ENCODE measurements around the gene CPA2.

CPA2 gene

DNA sequence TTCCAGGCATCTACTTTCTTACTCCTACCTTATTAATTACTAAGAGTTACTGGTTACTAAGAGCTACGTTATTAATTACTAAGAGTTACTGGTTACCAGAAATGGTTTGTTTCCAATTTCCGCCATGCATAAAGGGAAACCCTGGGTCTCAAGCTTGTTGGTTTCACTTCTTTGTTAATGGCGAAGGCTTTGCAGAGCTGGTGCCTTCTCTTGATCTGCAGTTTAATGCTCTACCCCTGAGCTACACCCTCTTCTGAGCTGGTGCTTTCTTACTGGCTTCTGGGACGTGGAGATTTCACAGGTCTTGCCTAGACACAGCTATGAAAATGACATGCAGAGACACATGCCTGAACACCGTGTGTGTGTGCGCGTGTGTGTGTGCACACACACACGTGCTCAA, 26.9 kb downstream of the CPA2 start:
- Histone ChIP-seq H3K36me3 (ENCODE audit: insufficient read depth, low read length) (no peaks in the 10 kb centered on the region), H3K9me3 (ENCODE audit: low read depth, low read length) (no peaks in the 10 kb centered on the region), H3K27ac (no peak overlapping the region), H3K4me3 (no peak overlapping the region), H3K9ac (ENCODE audit: insufficient read length) (no peak overlapping the region)
- DNase-seq (ENCODE audit: low read depth, low spot score): no peak
- TF ChIP-seq EZH2 (IDR thresholded peaks at IDR 0.05): no peak
- no peak for TF ChIP-seq POLR2AphosphoS5 (IDR thresholded peaks at IDR 0.05; ENCODE audit: borderline replicate concordance, low read depth, low read length)
- no peak for TF ChIP-seq FOXP2 (optimal IDR thresholded peaks at IDR 0.05; ENCODE audit: control extremely low read depth, extremely low read length, insufficient read depth)

DNA sequence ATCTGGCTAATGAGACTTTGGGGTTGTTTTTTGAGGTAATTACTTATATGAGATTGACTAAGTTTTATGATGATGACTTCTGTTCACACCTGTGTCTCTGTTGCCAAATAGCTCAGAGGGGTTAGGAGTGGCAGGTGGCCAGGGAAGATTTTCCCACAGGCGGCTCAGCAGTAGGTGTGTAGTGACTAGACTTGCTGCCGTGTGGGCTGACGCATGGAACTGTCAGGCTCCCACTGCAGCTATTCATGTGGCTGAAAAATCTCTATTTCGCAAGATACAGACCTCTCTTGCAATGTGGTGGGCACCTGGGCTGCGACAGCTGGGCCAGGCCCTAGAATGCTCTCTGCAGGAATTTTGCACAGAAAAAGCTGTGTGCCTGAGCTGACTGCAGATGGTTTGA, 27.7 kb downstream of the CPA2 start:
- Histone ChIP-seq H3K27ac (no peak overlapping the region), H3K9me3 (ENCODE audit: low read depth, low read length) (no peaks in the 10 kb centered on the region), H3K9ac (ENCODE audit: insufficient read length) (no peak overlapping the region), H3K36me3 (ENCODE audit: insufficient read depth, low read length) (no peaks in the 10 kb centered on the region), H3K4me3 (no peak overlapping the region)
- DNase-seq (ENCODE audit: low read depth, low spot score): no peak
- TF ChIP-seq FOXP2 (optimal IDR thresholded peaks at IDR 0.05; ENCODE audit: control extremely low read depth, extremely low read length, insufficient read depth) (no peak), EZH2 (IDR thresholded peaks at IDR 0.05) (no peak), POLR2AphosphoS5 (IDR thresholded peaks at IDR 0.05; ENCODE audit: borderline replicate concordance, low read depth, low read length) (no peak)

DNA sequence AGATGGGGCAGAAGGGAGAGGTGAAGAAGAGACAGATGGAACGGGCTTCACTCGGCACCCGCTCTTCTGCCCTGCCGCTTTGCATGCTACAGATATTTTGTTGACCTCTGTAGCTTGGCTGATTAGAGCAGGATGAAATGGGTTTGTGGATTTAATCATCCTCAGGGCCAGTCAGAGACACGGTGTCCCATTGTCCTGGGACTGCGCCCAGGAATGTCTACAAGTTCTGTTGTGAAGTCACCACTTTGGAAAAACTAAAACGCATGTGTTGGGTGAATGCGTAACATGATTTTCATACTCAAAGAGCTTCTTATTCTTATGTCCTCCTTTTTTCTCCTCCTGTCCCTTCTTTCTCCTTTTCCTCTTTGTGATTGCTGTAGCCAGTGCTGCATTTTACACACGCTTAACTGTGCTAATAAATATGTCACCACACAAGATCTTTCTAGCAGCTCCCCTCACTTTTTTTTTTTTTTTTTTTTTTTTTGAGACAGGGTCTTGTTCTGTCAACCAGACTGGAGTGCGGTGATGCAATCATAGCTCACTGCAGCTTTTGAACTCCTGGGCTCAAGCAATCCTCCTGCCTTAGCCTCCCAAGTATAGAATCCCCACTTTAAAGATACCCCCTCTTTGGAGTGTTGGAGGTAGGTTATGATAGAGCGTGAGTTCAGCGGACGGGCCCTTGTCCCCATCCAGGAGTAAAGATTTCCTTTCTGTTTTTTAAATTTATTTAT, 29.7 kb downstream of the CPA2 start:
- TF ChIP-seq POLR2AphosphoS5 (IDR thresholded peaks at IDR 0.05; ENCODE audit: borderline replicate concordance, low read depth, low read length) (no peak), FOXP2 (optimal IDR thresholded peaks at IDR 0.05; ENCODE audit: control extremely low read depth, extremely low read length, insufficient read depth) (no peak), EZH2 (IDR thresholded peaks at IDR 0.05) (no peak)
- DNase-seq (ENCODE audit: low read depth, low spot score): no peak
- Histone ChIP-seq H3K36me3 (ENCODE audit: insufficient read depth, low read length) (no peaks in the 10 kb centered on the region), H3K9ac (ENCODE audit: insufficient read length) (no peak overlapping the region), H3K9me3 (ENCODE audit: low read depth, low read length) (no peaks in the 10 kb centered on the region), H3K4me3 (no peak overlapping the region), H3K27ac (no peak overlapping the region)

DNA sequence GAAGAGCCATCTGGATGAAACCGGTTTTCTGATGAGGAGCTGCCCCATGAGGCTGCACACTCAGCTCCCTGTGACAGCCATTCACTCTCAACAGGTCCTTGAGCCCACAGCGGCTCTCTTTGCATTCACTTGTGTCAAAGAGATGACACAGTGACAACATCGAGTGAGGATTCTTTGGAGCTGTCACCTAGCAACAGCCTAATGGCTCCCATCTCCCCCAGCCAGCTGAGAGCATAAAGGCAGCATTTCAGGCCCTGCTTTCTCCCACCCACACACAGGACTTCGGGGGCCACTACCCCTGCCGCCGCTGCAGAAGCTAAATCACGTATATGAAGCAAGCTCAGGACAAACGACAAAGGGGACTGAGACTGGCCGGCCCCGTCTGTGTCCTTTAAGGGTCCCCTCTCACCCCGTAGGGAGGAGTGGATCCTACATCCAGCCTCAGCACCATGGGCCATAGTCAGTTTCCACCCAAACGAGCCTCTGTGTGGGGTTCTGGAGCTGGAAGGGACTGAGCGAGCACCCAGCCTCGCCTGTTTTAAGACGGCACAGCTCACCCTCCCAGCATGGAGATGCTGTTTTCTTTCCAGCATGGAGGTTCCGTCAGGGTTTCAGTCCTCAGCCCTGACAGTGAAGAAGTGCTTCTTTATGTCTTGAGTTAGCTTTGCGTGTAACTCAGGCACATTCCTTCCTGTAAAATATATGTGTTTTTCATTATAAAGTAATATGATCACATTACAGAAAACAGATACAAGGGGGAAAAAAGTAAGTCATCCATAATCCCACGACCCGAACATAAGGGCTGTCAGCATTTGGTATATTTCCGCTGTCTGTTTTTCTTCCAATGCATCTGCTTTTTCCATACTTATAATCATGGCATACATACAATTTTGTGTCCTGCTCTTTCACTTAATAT, 31.2 kb downstream of the CPA2 start:
- Histone ChIP-seq H3K36me3 (ENCODE audit: insufficient read depth, low read length) (no peaks in the 10 kb centered on the region), H3K9me3 (ENCODE audit: low read depth, low read length) (no peaks in the 10 kb centered on the region), H3K4me3 (no peak overlapping the region), H3K9ac (ENCODE audit: insufficient read length) (no peak overlapping the region), H3K27ac (no peak overlapping the region)
- no peak for DNase-seq (ENCODE audit: low read depth, low spot score)
- TF ChIP-seq FOXP2 (optimal IDR thresholded peaks at IDR 0.05; ENCODE audit: control extremely low read depth, extremely low read length, insufficient read depth) (no peak), POLR2AphosphoS5 (IDR thresholded peaks at IDR 0.05; ENCODE audit: borderline replicate concordance, low read depth, low read length) (no peak), EZH2 (IDR thresholded peaks at IDR 0.05) (no peak)

DNA sequence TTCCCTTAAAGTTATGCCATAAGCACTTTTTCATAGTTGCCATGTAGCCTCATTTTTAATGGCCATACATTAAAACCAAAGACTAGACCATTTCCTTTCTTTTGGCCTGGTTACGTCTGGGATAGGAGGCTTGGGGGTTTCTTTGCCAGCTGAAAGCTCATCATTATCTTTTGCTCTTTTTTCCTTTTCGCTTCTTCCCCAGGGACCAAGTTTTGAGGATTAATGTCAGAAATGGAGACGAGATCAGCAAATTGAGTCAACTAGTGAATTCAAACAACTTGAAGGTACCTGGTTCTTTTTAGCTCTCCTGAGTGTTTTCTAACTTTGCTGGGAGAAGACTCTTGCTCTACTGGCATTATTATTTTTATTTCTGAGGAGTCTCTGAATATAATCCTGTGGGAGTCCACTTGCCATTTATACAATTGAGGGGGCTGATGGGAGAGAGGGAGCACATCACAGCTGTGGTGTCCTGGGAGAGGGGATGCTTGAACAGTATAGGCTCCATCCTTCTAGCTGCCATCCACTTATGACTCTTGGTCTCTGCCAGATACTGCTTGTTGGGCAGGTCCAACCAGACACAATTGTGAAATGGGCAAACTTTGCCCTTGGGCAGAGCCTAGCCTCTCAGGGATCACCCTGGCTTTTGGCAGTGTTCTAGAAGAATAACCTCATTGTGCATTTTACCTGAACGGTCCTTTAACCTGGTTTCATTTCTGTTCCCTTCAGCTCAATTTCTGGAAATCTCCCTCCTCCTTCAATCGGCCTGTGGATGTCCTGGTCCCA, 32.1 kb downstream of the CPA2 start:
- Histone ChIP-seq H3K4me3 (no peak overlapping the region), H3K36me3 (ENCODE audit: insufficient read depth, low read length) (no peaks in the 10 kb centered on the region), H3K9ac (ENCODE audit: insufficient read length) (no peak overlapping the region), H3K27ac (no peak overlapping the region), H3K9me3 (ENCODE audit: low read depth, low read length) (no peaks in the 10 kb centered on the region)
- no peak for DNase-seq (ENCODE audit: low read depth, low spot score)
- TF ChIP-seq POLR2AphosphoS5 (IDR thresholded peaks at IDR 0.05; ENCODE audit: borderline replicate concordance, low read depth, low read length): no peak
- TF ChIP-seq FOXP2 (optimal IDR thresholded peaks at IDR 0.05; ENCODE audit: control extremely low read depth, extremely low read length, insufficient read depth): no peak
- TF ChIP-seq EZH2 (IDR thresholded peaks at IDR 0.05): no peak

DNA sequence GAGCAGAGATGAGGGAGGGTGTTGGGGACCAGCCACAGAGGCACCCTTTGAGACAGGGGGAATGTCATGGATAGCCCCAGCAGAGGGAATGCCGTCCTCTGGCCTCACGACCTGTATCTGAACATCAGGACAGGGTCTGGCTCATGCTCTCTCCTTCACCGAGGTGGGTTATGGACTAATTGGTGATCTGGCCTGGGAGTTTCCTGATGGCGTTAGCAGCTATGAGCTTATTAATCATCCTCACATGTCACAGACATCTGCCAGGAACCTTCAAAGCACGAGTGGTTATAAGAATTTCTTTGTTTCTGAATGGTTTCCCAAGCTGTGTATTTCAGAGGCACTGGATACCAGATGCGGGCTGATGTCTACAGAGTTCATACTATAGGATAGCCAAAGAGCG, 33.2 kb downstream of the CPA2 start:
- TF ChIP-seq EZH2 (IDR thresholded peaks at IDR 0.05) (no peak), FOXP2 (optimal IDR thresholded peaks at IDR 0.05; ENCODE audit: control extremely low read depth, extremely low read length, insufficient read depth) (no peak), POLR2AphosphoS5 (IDR thresholded peaks at IDR 0.05; ENCODE audit: borderline replicate concordance, low read depth, low read length) (no peak)
- DNase-seq (ENCODE audit: low read depth, low spot score): no peak
- Histone ChIP-seq H3K9me3 (ENCODE audit: low read depth, low read length) (no peaks in the 10 kb centered on the region), H3K36me3 (ENCODE audit: insufficient read depth, low read length) (no peaks in the 10 kb centered on the region), H3K4me3 (no peak overlapping the region), H3K27ac (no peak overlapping the region), H3K9ac (ENCODE audit: insufficient read length) (no peak overlapping the region)

DNA sequence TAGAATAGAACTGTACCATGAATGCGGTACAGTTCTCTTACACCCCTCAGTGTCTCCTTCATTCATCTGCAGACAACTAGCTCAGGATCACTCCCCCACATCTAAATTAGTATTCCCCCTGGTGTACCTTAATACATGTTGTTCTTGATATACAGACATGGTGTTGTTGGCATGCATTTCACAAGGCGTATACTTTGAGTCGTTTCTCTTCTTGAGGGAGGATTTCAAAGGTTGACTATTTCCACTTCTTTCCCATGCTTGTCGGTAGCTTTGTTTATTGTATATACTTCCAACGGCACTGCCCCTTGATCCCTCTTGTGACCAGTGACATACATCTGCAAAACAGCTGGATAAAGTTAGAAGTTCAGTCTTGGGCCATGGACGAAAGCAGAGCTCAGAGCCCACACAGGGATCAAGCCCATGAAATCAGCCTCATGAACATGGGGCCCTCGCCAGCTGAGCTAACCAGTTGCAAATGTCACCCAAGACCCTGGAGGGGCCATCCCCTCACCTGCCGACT, 34.9 kb downstream of the CPA2 start:
- Histone ChIP-seq H3K9me3 (ENCODE audit: low read depth, low read length) (no peaks in the 10 kb centered on the region), H3K9ac (ENCODE audit: insufficient read length) (no peak overlapping the region), H3K27ac (no peak overlapping the region), H3K36me3 (ENCODE audit: insufficient read depth, low read length) (no peaks in the 10 kb centered on the region), H3K4me3 (no peak overlapping the region)
- no peak for DNase-seq (ENCODE audit: low read depth, low spot score)
- TF ChIP-seq FOXP2 (optimal IDR thresholded peaks at IDR 0.05; ENCODE audit: control extremely low read depth, extremely low read length, insufficient read depth): no peak
- no peak for TF ChIP-seq POLR2AphosphoS5 (IDR thresholded peaks at IDR 0.05; ENCODE audit: borderline replicate concordance, low read depth, low read length)
- no peak for TF ChIP-seq EZH2 (IDR thresholded peaks at IDR 0.05)

DNA sequence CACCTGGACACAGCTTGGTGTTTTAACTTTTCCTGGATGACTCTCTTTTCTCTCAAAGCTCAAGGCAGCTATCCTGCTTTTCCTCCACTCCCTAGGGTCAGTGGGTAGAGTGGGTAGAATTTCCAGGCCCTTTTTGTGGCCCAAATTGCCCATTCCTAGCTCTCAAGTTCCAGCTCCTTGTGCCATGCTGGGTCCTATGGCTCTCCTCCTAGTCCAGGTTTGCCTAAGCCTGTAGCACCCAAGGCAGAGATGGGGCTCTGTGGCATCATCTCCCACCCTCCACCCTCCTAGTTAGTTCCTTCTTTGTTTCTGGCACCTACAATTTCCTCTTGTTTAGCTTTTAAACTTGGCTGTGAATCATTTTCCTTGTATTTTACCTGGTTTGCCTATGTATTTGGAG, 36.0 kb downstream of the CPA2 start:
- TF ChIP-seq EZH2 (IDR thresholded peaks at IDR 0.05): no peak
- TF ChIP-seq FOXP2 (optimal IDR thresholded peaks at IDR 0.05; ENCODE audit: control extremely low read depth, extremely low read length, insufficient read depth): no peak
- TF ChIP-seq POLR2AphosphoS5 (IDR thresholded peaks at IDR 0.05; ENCODE audit: borderline replicate concordance, low read depth, low read length): no peak
- DNase-seq (ENCODE audit: low read depth, low spot score): no peak
- Histone ChIP-seq H3K36me3 (ENCODE audit: insufficient read depth, low read length) (no peaks in the 10 kb centered on the region), H3K27ac (no peak overlapping the region), H3K9me3 (ENCODE audit: low read depth, low read length) (no peaks in the 10 kb centered on the region), H3K4me3 (no peak overlapping the region), H3K9ac (ENCODE audit: insufficient read length) (no peak overlapping the region)
